ENCODE data around the gene CCDC187. TPM values are rescaled to one million over a fixed set of nuclear protein-coding genes. Genes with fewer than 3 reads are reported as not detected.

CCDC187 gene
- polyA plus RNA-seq, 1 donor (not counting 4 experiments of a cell fraction or from before 2014, with no cell fraction given), result 0.03 TPM

- Histone ChIP-seq H3K4me3 (ENCODE audit: control insufficient read depth in 2 of 3, extremely low read depth in 1 of 3, insufficient read depth in 2 of 3, low read depth in 1 of 3, low read length in 3 of 3) (no peak overlapping the region), H4K20me1 (ENCODE audit: control insufficient read depth, extremely low read depth, insufficient read depth, low read length) (peaks cover 24% of the 10 kb centered on the region), H3K4me1 (ENCODE audit: control insufficient read depth, extremely low read depth, insufficient read depth, low read length) (peaks cover 23% of the 10 kb centered on the region), H2AFZ (ENCODE audit: control insufficient read depth, low read length) (no peak overlapping the region), H3K36me3 (ENCODE audit: control insufficient read depth in 2 of 2, extremely low read depth in 1 of 2, insufficient read depth in 2 of 2, low read length in 2 of 2) (peaks cover 1 to 7% of the 10 kb centered on the region in 2 experiments), H3K9me1 (ENCODE audit: control insufficient read depth, extremely low read depth, insufficient read depth, low read length) (peaks cover 3% of the 10 kb centered on the region), H3K27ac (ENCODE audit: control insufficient read depth, insufficient read depth, low read length) (no peak overlapping the region), H3K4me2 (ENCODE audit: control insufficient read depth, extremely low read depth, insufficient read depth, low read depth, low read length) (no peak overlapping the region), H3K79me2 (ENCODE audit: control insufficient read depth, insufficient read depth, low read length) (peaks cover 56% of the 10 kb centered on the region), H3K9me3 (ENCODE audit: control insufficient read depth, low read depth, low read length) (no peaks in the 10 kb centered on the region), H3K27me3 (ENCODE audit: control insufficient read depth, extremely low read depth, insufficient read depth, low read length) (peaks cover 10% of the 10 kb centered on the region), H3K9ac (ENCODE audit: control insufficient read depth, extremely low read depth, insufficient read depth, low read length) (no peak overlapping the region)
- dilution Hi-C loops (cut with MboI; ENCODE audit: extremely low pct_ligation_motif_present, low sequenced_read_pairs), result no loop called here
- no peak for TF ChIP-seq CTCF (optimal IDR thresholded peaks at IDR 0.05 in 1 of 3, IDR thresholded peaks at IDR 0.05 in 1 of 3, conservative IDR thresholded peaks at IDR 0.05 in 1 of 3; ENCODE audit: extremely low read depth in 1 of 3, insufficient read depth in 2 of 3, low read length in 3 of 3)
- FAIRE-seq, result no peak
- DNase-seq (ENCODE audit: low read depth, low spot score), result no peak
Observed at GRCh38 chr9:136242248-136242647, 61.6 kb downstream of the CCDC187 start.

GRCh38 chr9:136241542-136241941, 62.4 kb downstream of the CCDC187 start:
- Histone ChIP-seq H3K4me3 (ENCODE audit: control insufficient read depth in 2 of 3, extremely low read depth in 1 of 3, insufficient read depth in 2 of 3, low read depth in 1 of 3, low read length in 3 of 3) (no peak overlapping the region), H2AFZ (ENCODE audit: control insufficient read depth, low read length) (no peak overlapping the region), H3K9ac (ENCODE audit: control insufficient read depth, extremely low read depth, insufficient read depth, low read length) (no peak overlapping the region), H3K27me3 (ENCODE audit: control insufficient read depth, extremely low read depth, insufficient read depth, low read length) (peaks cover 2% of the 10 kb centered on the region), H3K9me3 (ENCODE audit: control insufficient read depth, low read depth, low read length) (no peaks in the 10 kb centered on the region), H3K4me1 (ENCODE audit: control insufficient read depth, extremely low read depth, insufficient read depth, low read length) (peaks cover 23% of the 10 kb centered on the region), H3K27ac (ENCODE audit: control insufficient read depth, insufficient read depth, low read length) (no peak overlapping the region), H3K4me2 (ENCODE audit: control insufficient read depth, extremely low read depth, insufficient read depth, low read depth, low read length) (no peak overlapping the region), H4K20me1 (ENCODE audit: control insufficient read depth, extremely low read depth, insufficient read depth, low read length) (peaks cover 24% of the 10 kb centered on the region), H3K36me3 (ENCODE audit: control insufficient read depth in 2 of 2, extremely low read depth in 1 of 2, insufficient read depth in 2 of 2, low read length in 2 of 2) (peaks cover 1 to 7% of the 10 kb centered on the region in 2 experiments), H3K79me2 (ENCODE audit: control insufficient read depth, insufficient read depth, low read length) (peaks cover 56% of the 10 kb centered on the region), H3K9me1 (ENCODE audit: control insufficient read depth, extremely low read depth, insufficient read depth, low read length) (peaks cover 3% of the 10 kb centered on the region)
- TF ChIP-seq EZH2 (IDR thresholded peaks at IDR 0.05; ENCODE audit: low read length) (no peak), CTCF (optimal IDR thresholded peaks at IDR 0.05 in 1 of 3, IDR thresholded peaks at IDR 0.05 in 1 of 3, conservative IDR thresholded peaks at IDR 0.05 in 1 of 3; ENCODE audit: extremely low read depth in 1 of 3, insufficient read depth in 2 of 3, low read length in 3 of 3) (no peak)
- DNase-seq (ENCODE audit: low read depth, low spot score) (no peak), FAIRE-seq (no peak)
- dilution Hi-C loops (cut with MboI; ENCODE audit: extremely low pct_ligation_motif_present, low sequenced_read_pairs), result no loop called here
